GM12873 (cell line): Measurements from ENCODE around the gene KCTD19.
A peak's percentile ranks its signal among the peaks of the same experiment; 100 is the strongest.

Experiments used
- CTCF ChIP-seq: IDR thresholded peaks from 2 replicates; pipeline ENCODE4 v1.5.1; 2012; ENCODE audit warnings: low read depth, mild to moderate bottlenecking, moderate library complexity, low read length, control low read depth; ENCODE audit not compliant: insufficient read depth; ENCODE audit errors: missing control alignments

KCTD19 gene

DNA sequence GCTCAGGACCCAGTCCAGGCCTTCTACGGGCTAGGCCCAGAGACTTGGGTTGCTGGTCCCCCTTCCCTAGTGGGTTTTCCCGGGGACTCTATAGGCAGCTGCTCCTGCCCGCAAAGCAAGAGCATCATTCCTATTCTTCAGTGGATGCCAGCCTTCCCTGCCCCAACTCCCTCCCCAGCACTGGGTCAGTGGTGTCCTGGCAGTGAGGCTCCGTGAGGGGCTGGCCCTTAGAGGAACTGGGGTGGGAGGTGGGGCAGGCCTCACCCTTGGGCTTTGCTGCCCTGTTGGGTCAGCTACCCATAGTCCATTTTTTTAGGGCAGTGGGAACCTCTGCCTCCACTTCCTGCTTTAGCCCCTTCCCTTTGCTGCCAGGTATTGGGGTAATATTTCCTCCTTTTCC lies 55.1 kb downstream of the KCTD19 start:
- TF ChIP-seq CTCF = no peak

- no peak for TF ChIP-seq CTCF
These were observed 55.6 kb downstream of the KCTD19 start for GRCh38 chr16:67270931-67271338.

GRCh38 chr16:67269766-67270165 lies 56.8 kb downstream of the KCTD19 start:
- TF ChIP-seq CTCF = no peak

DNA sequence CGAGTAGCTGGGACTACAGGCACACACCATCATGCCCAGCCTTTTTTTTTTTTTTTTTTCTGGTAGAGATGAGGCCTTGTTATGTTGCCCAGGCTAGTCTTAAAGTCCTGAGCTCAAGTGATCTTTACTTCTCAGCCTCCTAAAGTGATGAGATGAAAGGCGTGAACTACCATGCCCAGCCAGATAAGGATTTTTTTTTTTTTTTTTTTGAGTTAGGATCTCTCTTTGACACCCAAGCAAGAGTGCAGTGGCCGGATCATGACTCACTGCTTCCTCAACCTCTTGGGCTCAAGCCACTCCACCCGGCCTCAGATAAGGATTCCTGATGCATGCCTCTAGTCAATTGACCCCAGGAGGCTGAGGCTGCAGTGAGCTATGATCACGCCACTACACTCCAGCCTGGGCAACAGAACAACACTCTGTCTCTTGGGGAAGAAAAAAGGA lies 58.4 kb downstream of the KCTD19 start:
- TF ChIP-seq CTCF = no peak

- TF ChIP-seq CTCF = no peak
These were observed 60.7 kb downstream of the KCTD19 start for GRCh38 chr16:67265834-67266233.

- no peak for TF ChIP-seq CTCF
These were observed 61.7 kb downstream of the KCTD19 start for GRCh38 chr16:67264866-67265265.

DNA sequence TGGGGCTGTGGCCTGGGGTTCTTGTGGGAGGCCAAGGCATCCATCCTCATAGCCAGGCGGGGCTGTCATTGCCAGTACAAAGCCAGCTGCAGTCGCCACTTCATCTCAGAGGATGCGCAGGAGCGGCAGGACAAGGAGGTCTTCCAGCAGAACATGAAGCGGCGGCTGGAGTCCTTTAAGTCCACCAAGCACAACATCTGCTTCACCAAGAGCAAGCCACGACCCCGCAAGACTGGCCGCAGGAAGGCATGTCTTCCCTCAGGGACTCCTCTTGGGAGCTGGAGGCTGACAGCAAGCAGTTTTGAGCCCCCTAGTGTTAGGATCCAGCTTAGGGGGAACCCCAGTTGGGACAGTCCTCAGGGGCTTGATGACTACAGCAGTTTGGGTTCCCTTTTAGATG lies 62.3 kb downstream of the KCTD19 start:
- peak; percentile 33 for TF ChIP-seq CTCF
